Effector memory CD8-positive, alpha-beta T cell (primary cell): ENCODE data around the gene EI24.
A peak's percentile ranks its signal among the peaks of the same experiment; 100 is the strongest.

ENCODE experiments used
- ATAC-seq: fragments of 150-1000 bp; cut with Tn5 transposase; replicated peaks from 2 replicates; pipeline ENCODE4 v1.10.0; 2021; ENCODE audit warnings: mild to moderate bottlenecking, moderate library complexity
- DNase-seq, 3 experiments: peaks; one replicate each; pipeline ENCODE4 v3.0.0; 2021
- H3K27ac Mint-ChIP-seq, 2 donors: one replicate each; pipeline ENCODE4 v1.8.0; 2022; ENCODE audit warnings: mild to moderate bottlenecking in 2 of 2, mixed read lengths in 2 of 2, moderate library complexity in 2 of 2
- H3K27me3 Mint-ChIP-seq, 2 donors: one replicate each; pipeline ENCODE4 v1.8.0; 2022; ENCODE audit warnings: mixed read lengths in 2 of 2
- H3K36me3 Mint-ChIP-seq: one replicate; pipeline ENCODE4 v1.8.0; 2022; ENCODE audit warnings: mild to moderate bottlenecking, moderate library complexity, mixed read lengths; ENCODE audit not compliant: insufficient read depth
- H3K4me1 Mint-ChIP-seq, 2 donors: one replicate each; pipeline ENCODE4 v1.8.0; 2022; ENCODE audit warnings: low read depth in 2 of 2, mixed read lengths in 2 of 2
- H3K4me3 Mint-ChIP-seq, 2 donors: one replicate each; pipeline ENCODE4 v1.8.0; 2022; ENCODE audit warnings: mild to moderate bottlenecking in 2 of 2, mixed read lengths in 2 of 2, moderate library complexity in 2 of 2
- H3K9me3 Mint-ChIP-seq, 2 donors: one replicate each; pipeline ENCODE4 v1.8.0; 2022; ENCODE audit warnings: mixed read lengths in 2 of 2

The EI24 gene

GRCh38 chr11:125625225-125625629, 56.0 kb downstream of the EI24 start:
- DNase-seq (no peak), ATAC-seq (no peak)
- H3K9me3 Mint-ChIP-seq = no peaks in the 10 kb centered on the region
- H3K27ac Mint-ChIP-seq = peak overlapping the region; percentile 89 to 94
- H3K4me3 Mint-ChIP-seq = peak overlapping the region; percentile 91 to 93
- H3K27me3 Mint-ChIP-seq = no peaks in the 10 kb centered on the region
- H3K36me3 Mint-ChIP-seq = peaks cover 34% of the 10 kb centered on the region
- peaks cover 16 to 18% of the 10 kb centered on the region in 2 donors for H3K4me1 Mint-ChIP-seq

- peak; percentile 94 for ATAC-seq
- peak overlapping the region; percentile 89 to 94 for H3K27ac Mint-ChIP-seq
- DNase-seq = peak; percentile 73 to 82 (median 77)
- H3K4me3 Mint-ChIP-seq = peak overlapping the region; percentile 91 to 93
- H3K4me1 Mint-ChIP-seq = peaks cover 16 to 18% of the 10 kb centered on the region in 2 donors
- no peaks in the 10 kb centered on the region for H3K27me3 Mint-ChIP-seq
- H3K9me3 Mint-ChIP-seq = no peaks in the 10 kb centered on the region
- H3K36me3 Mint-ChIP-seq = peaks cover 29% of the 10 kb centered on the region
Measured at GRCh38 chr11:125625630-125626287, 56.5 kb downstream of the EI24 start.

- Mint-ChIP-seq H3K4me1 (peaks cover 16 to 18% of the 10 kb centered on the region in 2 donors), H3K27me3 (no peaks in the 10 kb centered on the region), H3K27ac (peak overlapping the region; percentile 89 to 94), H3K4me3 (peak overlapping the region; percentile 91 to 93), H3K9me3 (no peaks in the 10 kb centered on the region), H3K36me3 (peaks cover 22% of the 10 kb centered on the region)
- peak; percentile 25 for ATAC-seq
- DNase-seq = peak; percentile 10 to 27 (median 21)
Measured at GRCh38 chr11:125626288-125626950, 57.1 kb downstream of the EI24 start.

- no peak for DNase-seq
- Mint-ChIP-seq H3K36me3 (peaks cover 20% of the 10 kb centered on the region), H3K27me3 (no peaks in the 10 kb centered on the region), H3K4me1 (peaks cover 16 to 18% of the 10 kb centered on the region in 2 donors), H3K27ac (no peak overlapping the region), H3K4me3 (peak overlapping the region; percentile 91 to 93), H3K9me3 (no peaks in the 10 kb centered on the region)
- ATAC-seq = no peak
Measured at GRCh38 chr11:125627236-125627910, 58.1 kb downstream of the EI24 start.
